H9 (cell line): ENCODE data around the gene ARMH3. TPM values are rescaled to one million over a fixed set of nuclear protein-coding genes. Genes with fewer than 3 reads are reported as not detected.

Experiments
- DNase-seq: peaks from one replicate; pipeline ENCODE4 v3.0.0-alpha.2; 2017
- H2AFZ ChIP-seq: one replicate; pipeline ENCODE4 v1.6.1; 2013; ENCODE audit warnings: mild to moderate bottlenecking, low read length, control low read depth, moderate library complexity
- H2AK5ac ChIP-seq: 2 replicates; pipeline ENCODE4 v1.6.1; 2013; ENCODE audit warnings: low read length, control low read depth, mixed read lengths; ENCODE audit not compliant: insufficient read length
- H2BK120ac ChIP-seq: one replicate; pipeline ENCODE4 v1.6.1; 2013; ENCODE audit warnings: low read depth, mild to moderate bottlenecking, low read length, control low read depth, inconsistent platforms; ENCODE audit not compliant: poor library complexity, severe bottlenecking
- H2BK12ac ChIP-seq: 2 replicates; pipeline ENCODE4 v1.6.1; 2013; ENCODE audit warnings: low read length, control low read depth, mixed read lengths, low read depth; ENCODE audit not compliant: insufficient read length
- H2BK15ac ChIP-seq: 2 replicates; pipeline ENCODE4 v1.6.1; 2013; ENCODE audit warnings: low read depth, low read length, control low read depth
- H2BK20ac ChIP-seq: one replicate; pipeline ENCODE4 v1.6.1; 2013; ENCODE audit warnings: low read depth, mild to moderate bottlenecking, low read length, control low read depth, inconsistent platforms; ENCODE audit not compliant: poor library complexity, severe bottlenecking
- H2BK5ac ChIP-seq: 2 replicates; pipeline ENCODE4 v1.6.1; 2013; ENCODE audit warnings: low read length, control low read depth, mixed read lengths; ENCODE audit not compliant: insufficient read length
- H3K14ac ChIP-seq: 2 replicates; pipeline ENCODE4 v1.6.1; 2013; ENCODE audit warnings: low read length, control low read depth; ENCODE audit not compliant: insufficient read depth
- H3K18ac ChIP-seq: 2 replicates; pipeline ENCODE4 v1.6.1; 2013; ENCODE audit warnings: low read depth, mild to moderate bottlenecking, mixed read lengths, low read length, control low read depth; ENCODE audit not compliant: insufficient read length
- H3K23ac ChIP-seq: 2 replicates; pipeline ENCODE4 v1.6.1; 2013; ENCODE audit warnings: low read length, control low read depth, mixed read lengths, low read depth; ENCODE audit not compliant: insufficient read length
- H3K23me2 ChIP-seq: 2 replicates; pipeline ENCODE4 v1.6.1; 2013; ENCODE audit warnings: low read depth, mild to moderate bottlenecking, mixed read lengths, low read length, control low read depth; ENCODE audit not compliant: insufficient read length, poor library complexity, severe bottlenecking
- H3K27ac ChIP-seq: 2 replicates; pipeline ENCODE4 v1.5.1; 2013; ENCODE audit warnings: low read length, control low read depth, mixed read lengths, low read depth; ENCODE audit not compliant: insufficient read length
- H3K27me3 ChIP-seq: 2 replicates; pipeline ENCODE4 v1.6.1; 2013; ENCODE audit warnings: low read length, control low read depth, inconsistent platforms; ENCODE audit not compliant: insufficient read depth
- H3K4ac ChIP-seq: 2 replicates; pipeline ENCODE4 v1.6.1; 2013; ENCODE audit warnings: low read depth, mild to moderate bottlenecking, control low read depth, inconsistent platforms, low read length, moderate library complexity
- H3K4me1 ChIP-seq: 2 replicates; pipeline ENCODE4 v1.6.1; 2013; ENCODE audit warnings: low read length, control low read depth, inconsistent platforms; ENCODE audit not compliant: insufficient read depth
- H3K4me2 ChIP-seq: 2 replicates; pipeline ENCODE4 v1.6.1; 2013; ENCODE audit warnings: low read length, control low read depth, mixed read lengths; ENCODE audit not compliant: insufficient read length, insufficient read depth
- H3K56ac ChIP-seq: 2 replicates; pipeline ENCODE4 v1.6.1; 2013; ENCODE audit warnings: low read depth, mild to moderate bottlenecking, mixed read lengths, low read length, control low read depth; ENCODE audit not compliant: insufficient read length
- H3K79me1 ChIP-seq: 2 replicates; pipeline ENCODE4 v1.6.1; 2013; ENCODE audit warnings: low read depth, mild to moderate bottlenecking, moderate library complexity, low read length, control low read depth, inconsistent platforms; ENCODE audit not compliant: insufficient read depth, poor library complexity, severe bottlenecking
- H3K79me2 ChIP-seq: 2 replicates; pipeline ENCODE4 v1.6.1; 2013; ENCODE audit warnings: low read length, control low read depth, inconsistent platforms; ENCODE audit not compliant: insufficient read depth
- H3K9ac ChIP-seq: 2 replicates; pipeline ENCODE4 v1.6.1; 2013; ENCODE audit warnings: low read length, control low read depth, mixed read lengths; ENCODE audit not compliant: insufficient read length; ENCODE audit errors: extremely low read depth
- H3K9me3 ChIP-seq: one replicate; pipeline ENCODE4 v1.6.1; 2013; ENCODE audit warnings: low read depth, low read length, inconsistent platforms; ENCODE audit not compliant: control insufficient read depth
- H3T11ph ChIP-seq: one replicate; pipeline ENCODE4 v1.6.1; 2013; ENCODE audit warnings: mild to moderate bottlenecking, low read length, control low read depth, inconsistent platforms
- H4K20me1 ChIP-seq: one replicate; pipeline ENCODE4 v1.6.1; 2013; ENCODE audit not compliant: control insufficient read depth, insufficient read length, insufficient read depth
- H4K5ac ChIP-seq: 2 replicates; pipeline ENCODE4 v1.6.1; 2013; ENCODE audit warnings: low read depth, mild to moderate bottlenecking, mixed read lengths, low read length, control low read depth; ENCODE audit not compliant: insufficient read length
- H4K8ac ChIP-seq: replicated peaks from 2 replicates; pipeline ENCODE4 v1.6.1; 2013; ENCODE audit warnings: low read length, control low read depth, mixed read lengths, low read depth; ENCODE audit not compliant: insufficient read length
- H4K91ac ChIP-seq: 2 replicates; pipeline ENCODE4 v1.6.1; 2013; ENCODE audit warnings: low read depth, mild to moderate bottlenecking, moderate library complexity, mixed read lengths, low read length, control low read depth; ENCODE audit not compliant: insufficient read length
- H3K27ac Mint-ChIP-seq, 3 experiments: 2 replicates in 2 of 3; 3 replicates in 1 of 3; pipeline ENCODE4 v1.8.0; 2020 to 2021; ENCODE audit warnings: mixed read lengths in 3 of 3, mild to moderate bottlenecking in 1 of 3, moderate library complexity in 1 of 3
- H3K27me3 Mint-ChIP-seq: 2 replicates; pipeline ENCODE4 v1.8.0; 2021; ENCODE audit warnings: low read depth, mild to moderate bottlenecking, moderate library complexity, mixed read lengths
- H3K36me3 Mint-ChIP-seq, 3 experiments: 2 replicates in 2 of 3; 3 replicates in 1 of 3; pipeline ENCODE4 v1.8.0; 2020 to 2021; ENCODE audit warnings: low read depth in 3 of 3, mixed read lengths in 3 of 3; ENCODE audit not compliant: insufficient read depth in 1 of 3
- H3K4me1 Mint-ChIP-seq, 2 experiments: 2 replicates each; pipeline ENCODE4 v1.8.0; 2020; ENCODE audit warnings: mixed read lengths in 2 of 2
- H3K4me3 Mint-ChIP-seq, 2 experiments: 2 replicates in 1 of 2; 3 replicates in 1 of 2; pipeline ENCODE4 v1.8.0; 2020 to 2021; ENCODE audit warnings: mild to moderate bottlenecking in 2 of 2, mixed read lengths in 2 of 2, moderate library complexity in 1 of 2
- H3K9me3 Mint-ChIP-seq, 2 experiments: 2 replicates in 1 of 2; 3 replicates in 1 of 2; pipeline ENCODE4 v1.8.0; 2020; ENCODE audit warnings: mild to moderate bottlenecking in 2 of 2, mixed read lengths in 2 of 2, moderate library complexity in 1 of 2
- CTCF ChIP-seq: fragments of 200-600 bp; sonication (generic); conservative IDR thresholded peaks from 3 replicates; pipeline ENCODE4 v1.8.0; 2021; ENCODE audit warnings: antibody characterized with exemption, mild to moderate bottlenecking
- WGBS: extraction: QIAGEN DNeasy Blood & Tissue Kit; methylation state at CpG from one replicate; pipeline ENCODE4 v1.1.7; 2013; ENCODE audit warnings: missing lambda C conversion rate, low lambda C conversion rate, mixed read lengths; ENCODE audit not compliant: insufficient read length; ENCODE audit errors: extremely low coverage; 5-methylcytosine and 5-hydroxymethylcytosine counted together
- total RNA-seq: library from RNA; stranded (reverse); gene quantifications from 2 replicates; pipeline ENCODE4 v1.2.1, GENCODE V29; 2021

Gene ARMH3
- total RNA-seq, 1 experiment from 2014 or later: 20.4 TPM

- Histone ChIP-seq H3K56ac (no peak overlapping the region), H2AFZ (no peak overlapping the region), H3K4ac (no peak overlapping the region), H3K4me1 (no peaks in the 10 kb centered on the region), H3K27me3 (no peaks in the 10 kb centered on the region), H3T11ph (no peak overlapping the region), H3K4me2 (no peak overlapping the region), H4K8ac (no peak overlapping the region), H3K23ac (no peak overlapping the region), H4K91ac (no peak overlapping the region), H2BK5ac (no peak overlapping the region), H3K9ac (no peak overlapping the region), H3K18ac (no peak overlapping the region), H3K14ac (no peak overlapping the region), H4K5ac (no peak overlapping the region), H2BK15ac (no peak overlapping the region), H3K9me3 (no peaks in the 10 kb centered on the region), H3K23me2 (no peaks in the 10 kb centered on the region), H3K79me1 (no peaks in the 10 kb centered on the region), H2BK20ac (no peak overlapping the region), H2AK5ac (no peak overlapping the region), H3K79me2 (no peaks in the 10 kb centered on the region), H3K27ac (no peak overlapping the region), H2BK12ac (no peak overlapping the region), H4K20me1 (no peaks in the 10 kb centered on the region), H2BK120ac (no peak overlapping the region)
- DNase-seq: no peak
- H3K36me3 Mint-ChIP-seq: peaks cover 4 to 21% (median 15%) of the 10 kb centered on the region in 3 experiments; a peak in 5 of 7 replicates
- peaks cover 2 to 27% of the 10 kb centered on the region in 2 experiments; a peak in 2 of 4 replicates for H3K4me1 Mint-ChIP-seq
- no peak overlapping the region for H3K4me3 Mint-ChIP-seq
- H3K27me3 Mint-ChIP-seq: no peaks in the 10 kb centered on the region
- TF ChIP-seq CTCF: no peak
- H3K9me3 Mint-ChIP-seq: no peaks in the 10 kb centered on the region
- WGBS: no CpG with 5 or more reads among the region's 8 CpGs
- peak overlapping the region; percentile 12 to 82 (median 23); a peak in 4 of 7 replicates for H3K27ac Mint-ChIP-seq
Measured at GRCh38 chr10:101959346-101959916, 96.5 kb downstream of the ARMH3 start.
